OCI-LY3 (cell line): ENCODE measurements around the gene SLC4A5.
A peak's percentile ranks its signal among the peaks of the same experiment; 100 is the strongest.

ENCODE experiments used
- H2AFZ ChIP-seq: fragments of 200-600, 300-600 bp; shearing (Covaris generic); 2 replicates; pipeline ENCODE4 v1.6.0; 2014; ENCODE audit warnings: antibody characterized with exemption, low read depth, low read length
- H3K27ac ChIP-seq: fragments of 200-600, 300-600 bp; sonication (generic); 2 replicates; pipeline ENCODE4 v1.5.1; 2014; ENCODE audit warnings: mild to moderate bottlenecking, low read length, moderate library complexity, mixed read lengths
- H3K27me3 ChIP-seq: fragments of 200-600, 300-600 bp; sonication (generic); 2 replicates; pipeline ENCODE4 v1.6.1; 2014; ENCODE audit warnings: low read depth, low read length, mixed read lengths
- H3K36me3 ChIP-seq: fragments of 200-600, 300-600 bp; sonication (generic); replicated peaks from 2 replicates; pipeline ENCODE3; 2014; ENCODE audit warnings: low read depth, low read length, mixed read lengths
- H3K4me1 ChIP-seq: fragments of 300-600, 200-600 bp; sonication (generic); 2 replicates; pipeline ENCODE4 v1.6.1; 2014; ENCODE audit warnings: low read length, mixed read lengths
- H3K4me2 ChIP-seq: fragments of 200-600, 300-600 bp; sonication (generic); 2 replicates; pipeline ENCODE4 v1.6.1; 2014; ENCODE audit warnings: low read length, mixed read lengths
- H3K4me3 ChIP-seq: fragments of 300-600, 200-600 bp; sonication (generic); 2 replicates; pipeline ENCODE4 v1.5.1; 2014; ENCODE audit warnings: antibody characterized with exemption, mild to moderate bottlenecking, low read length, moderate library complexity
- H3K79me2 ChIP-seq: fragments of 300-600, 200-600 bp; shearing (Covaris generic); 2 replicates; pipeline ENCODE4 v1.6.1; 2014; ENCODE audit warnings: mild to moderate bottlenecking, low read length, mixed read lengths
- H3K9ac ChIP-seq: fragments of 300-600, 200-600 bp; shearing (Covaris generic); 2 replicates; pipeline ENCODE4 v1.6.0; 2014; ENCODE audit warnings: mild to moderate bottlenecking, low read length, moderate library complexity
- H3K9me3 ChIP-seq: fragments of 200-600, 300-600 bp; shearing (Covaris generic); 2 replicates; pipeline ENCODE4 v1.6.1; 2014; ENCODE audit warnings: low read length, mixed read lengths; ENCODE audit not compliant: insufficient read depth
- H4K20me1 ChIP-seq: fragments of 200-600, 300-600 bp; sonication (generic); 2 replicates; pipeline ENCODE4 v1.6.1; 2016; ENCODE audit warnings: low read length, mixed read lengths; ENCODE audit not compliant: insufficient read depth
- EZH2phosphoT487 ChIP-seq: fragments of 200-600 bp; shearing (Covaris generic); IDR thresholded peaks from 2 replicates; pipeline ENCODE4 v1.6.1; 2018; ENCODE audit warnings: antibody characterized with exemption, mixed run types, low read depth
- TF ChIP-seq, protein P1 (sequence below): fragments of 200-600, 300-600 bp; sonication (generic); IDR thresholded peaks from 2 replicates; pipeline ENCODE4 v1.5.1; 2014; ENCODE audit warnings: antibody characterized with exemption, low read length, low read depth

SLC4A5 gene

GRCh38 chr2:74204436-74204835, 138.8 kb downstream of the SLC4A5 start:
- Histone ChIP-seq H3K4me2 (no peak overlapping the region), H3K4me3 (no peak overlapping the region)

DNA sequence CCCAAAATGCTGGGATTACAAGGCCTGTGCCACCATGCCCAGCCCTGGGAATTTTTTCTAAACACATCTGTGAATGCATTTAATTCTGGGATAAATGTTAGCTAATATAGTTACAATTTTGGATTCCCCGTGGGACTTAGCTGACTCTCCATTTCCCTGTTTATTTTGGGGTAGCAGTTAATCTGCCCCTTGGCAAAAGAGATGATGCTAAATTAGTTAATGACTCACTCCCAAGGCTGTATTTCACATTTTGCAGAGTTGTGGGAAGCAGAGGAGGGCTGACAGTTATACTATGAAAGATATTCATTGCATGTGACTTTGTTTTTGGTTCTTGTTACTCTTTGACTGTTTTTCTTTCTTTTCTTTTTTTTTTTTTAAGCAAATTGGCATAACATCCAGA, 141.6 kb downstream of the SLC4A5 start:
- Histone ChIP-seq H2AFZ (no peak overlapping the region), H3K36me3 (peaks cover 47% of the 10 kb centered on the region), H3K9ac (no peak overlapping the region), H3K4me2 (peak overlapping the region; percentile 97), H3K27ac (no peak overlapping the region), H3K4me3 (no peak overlapping the region), H3K79me2 (peaks cover 92% of the 10 kb centered on the region), H3K4me1 (peaks cover 41% of the 10 kb centered on the region), H4K20me1 (peaks cover 74% of the 10 kb centered on the region), H3K9me3 (no peaks in the 10 kb centered on the region), H3K27me3 (no peaks in the 10 kb centered on the region)
- TF ChIP-seq, protein P1, sequence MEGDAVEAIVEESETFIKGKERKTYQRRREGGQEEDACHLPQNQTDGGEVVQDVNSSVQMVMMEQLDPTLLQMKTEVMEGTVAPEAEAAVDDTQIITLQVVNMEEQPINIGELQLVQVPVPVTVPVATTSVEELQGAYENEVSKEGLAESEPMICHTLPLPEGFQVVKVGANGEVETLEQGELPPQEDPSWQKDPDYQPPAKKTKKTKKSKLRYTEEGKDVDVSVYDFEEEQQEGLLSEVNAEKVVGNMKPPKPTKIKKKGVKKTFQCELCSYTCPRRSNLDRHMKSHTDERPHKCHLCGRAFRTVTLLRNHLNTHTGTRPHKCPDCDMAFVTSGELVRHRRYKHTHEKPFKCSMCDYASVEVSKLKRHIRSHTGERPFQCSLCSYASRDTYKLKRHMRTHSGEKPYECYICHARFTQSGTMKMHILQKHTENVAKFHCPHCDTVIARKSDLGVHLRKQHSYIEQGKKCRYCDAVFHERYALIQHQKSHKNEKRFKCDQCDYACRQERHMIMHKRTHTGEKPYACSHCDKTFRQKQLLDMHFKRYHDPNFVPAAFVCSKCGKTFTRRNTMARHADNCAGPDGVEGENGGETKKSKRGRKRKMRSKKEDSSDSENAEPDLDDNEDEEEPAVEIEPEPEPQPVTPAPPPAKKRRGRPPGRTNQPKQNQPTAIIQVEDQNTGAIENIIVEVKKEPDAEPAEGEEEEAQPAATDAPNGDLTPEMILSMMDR: no peak
- TF ChIP-seq EZH2phosphoT487: no peak

More at GRCh38 chr2:74204436-74204835, 138.8 kb downstream of the SLC4A5 start:
- Histone ChIP-seq H4K20me1 (peaks cover 91% of the 10 kb centered on the region), H3K9ac (no peak overlapping the region), H3K36me3 (peaks cover 60% of the 10 kb centered on the region), H3K79me2 (peaks cover 98% of the 10 kb centered on the region), H3K4me1 (peaks cover 27% of the 10 kb centered on the region), H3K9me3 (no peaks in the 10 kb centered on the region), H3K27ac (no peak overlapping the region), H3K27me3 (no peaks in the 10 kb centered on the region), H2AFZ (no peak overlapping the region)
- no peak for TF ChIP-seq EZH2phosphoT487
- TF ChIP-seq, protein P1: no peak

GRCh38 chr2:74201196-74201595, 142.0 kb downstream of the SLC4A5 start:
- Histone ChIP-seq H3K4me3 (no peak overlapping the region), H3K9ac (no peak overlapping the region), H3K27me3 (no peaks in the 10 kb centered on the region), H3K4me2 (peak overlapping the region; percentile 97), H3K79me2 (peaks cover 88% of the 10 kb centered on the region), H3K36me3 (peaks cover 44% of the 10 kb centered on the region), H2AFZ (no peak overlapping the region), H3K27ac (no peak overlapping the region), H4K20me1 (peaks cover 70% of the 10 kb centered on the region), H3K4me1 (peaks cover 40% of the 10 kb centered on the region), H3K9me3 (no peaks in the 10 kb centered on the region)
- TF ChIP-seq, protein P1: no peak
- TF ChIP-seq EZH2phosphoT487: no peak

DNA sequence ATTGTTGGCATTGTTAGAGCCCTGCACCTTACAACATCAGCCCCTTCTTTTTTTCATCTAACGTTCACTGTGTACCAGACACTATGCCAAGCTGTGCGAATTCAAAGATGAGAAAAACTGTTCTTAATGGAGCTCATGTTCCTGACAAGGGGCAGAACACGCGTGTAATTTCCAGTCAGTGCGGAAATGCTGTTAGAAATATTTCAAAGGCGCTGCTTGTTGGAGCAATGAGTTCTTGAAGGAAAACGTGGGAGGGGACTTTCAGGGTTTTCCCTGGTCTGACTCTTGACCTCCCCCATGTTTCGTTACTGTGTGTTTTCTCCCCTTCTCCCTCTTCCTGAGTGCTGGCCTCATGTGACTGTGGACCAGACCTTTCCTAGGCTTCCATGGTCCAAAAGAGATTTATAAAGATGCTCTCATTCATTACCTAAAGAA, 143.3 kb downstream of the SLC4A5 start:
- peaks cover 40% of the 10 kb centered on the region for H3K4me1 ChIP-seq
- no peak overlapping the region for H2AFZ ChIP-seq
- peak overlapping the region; percentile 99 for H3K9ac ChIP-seq
- H3K36me3 ChIP-seq: peaks cover 34% of the 10 kb centered on the region
- no peaks in the 10 kb centered on the region for H3K9me3 ChIP-seq
- H3K27ac ChIP-seq: peak overlapping the region; percentile 92
- peak overlapping the region; percentile 97 for H3K4me2 ChIP-seq
- no peak for TF ChIP-seq EZH2phosphoT487
- TF ChIP-seq, protein P1: no peak
- H3K27me3 ChIP-seq: no peaks in the 10 kb centered on the region
- H4K20me1 ChIP-seq: peaks cover 57% of the 10 kb centered on the region
- peaks cover 75% of the 10 kb centered on the region for H3K79me2 ChIP-seq
- H3K4me3 ChIP-seq: peak overlapping the region; percentile 100
